Caco-2 (cell line): ENCODE results near the gene FLAD1. TPM values are rescaled to one million over a fixed set of nuclear protein-coding genes. Genes with fewer than 3 reads are reported as not detected.

Experiments
- BruUV-seq: library from RNA; stranded (reverse); fragments of 400-500 nt; replicated peaks from 2 replicates; lab custom pipeline; 2021; lab: Mats Ljungman, UMichigan
- CTCF ChIA-PET: fragments of 300-600 bp; sonication (Branson Sonifier 250); formaldehyde crosslinking; loops from one replicate; lab custom pipeline; 2022; ENCODE audit warnings: antibody characterized with exemption; lab: Charles Lee
- POLR2A ChIA-PET: fragments of 300-600 bp; sonication (Branson Sonifier 250); formaldehyde crosslinking; loops from one replicate; lab custom pipeline; 2022; ENCODE audit warnings: antibody characterized with exemption; lab: Charles Lee
- DNase-seq, 2 experiments: peaks; one replicate each; pipeline versions ENCODE4 v3.0.0 to v3.0.0-alpha.2; 2020 to 2022
- H3K27me3 ChIP-seq: replicated peaks from 2 replicates; pipeline ENCODE4 v1.6.0; 2011; ENCODE audit warnings: low read length; ENCODE audit not compliant: control insufficient read depth, insufficient read depth
- H3K36me3 ChIP-seq: 2 replicates; pipeline ENCODE4 v1.5.1; 2011; ENCODE audit warnings: low read length; ENCODE audit not compliant: control insufficient read depth, insufficient read depth
- H3K4me1 ChIP-seq: fragments of 250-450 bp; sonication (Bioruptor Pico); 2 replicates; pipeline ENCODE4 v1.5.1; 2020; ENCODE audit warnings: mild to moderate bottlenecking
- H3K4me3 ChIP-seq: 2 replicates; pipeline ENCODE4 v1.5.1; 2011; ENCODE audit warnings: low read depth, mild to moderate bottlenecking, control low read depth, low read length
- H3K9me3 ChIP-seq: fragments of 250-450 bp; sonication (Bioruptor Pico); 2 replicates; pipeline ENCODE4 v1.5.1; 2020; ENCODE audit warnings: mild to moderate bottlenecking, moderate library complexity
- H3K27ac Mint-ChIP-seq: one replicate; pipeline ENCODE4 v1.8.0; 2022; ENCODE audit warnings: mixed read lengths; ENCODE audit not compliant: unreplicated experiment
- H3K27me3 Mint-ChIP-seq: one replicate; pipeline ENCODE4 v1.8.0; 2022; ENCODE audit warnings: mixed read lengths; ENCODE audit not compliant: insufficient read depth, unreplicated experiment
- H3K36me3 Mint-ChIP-seq: one replicate; pipeline ENCODE4 v1.8.0; 2022; ENCODE audit warnings: mild to moderate bottlenecking, mixed read lengths; ENCODE audit not compliant: insufficient read depth, unreplicated experiment
- H3K4me1 Mint-ChIP-seq: one replicate; pipeline ENCODE4 v1.8.0; 2022; ENCODE audit warnings: low read depth, mixed read lengths; ENCODE audit not compliant: unreplicated experiment
- H3K4me3 Mint-ChIP-seq: one replicate; pipeline ENCODE4 v1.8.0; 2022; ENCODE audit warnings: mild to moderate bottlenecking, moderate library complexity, mixed read lengths; ENCODE audit not compliant: unreplicated experiment
- H3K9me3 Mint-ChIP-seq: one replicate; pipeline ENCODE4 v1.8.0; 2022; ENCODE audit warnings: mixed read lengths; ENCODE audit not compliant: unreplicated experiment
- CTCF ChIP-seq, 2 experiments: fragments of 200-600 bp in 1 of 2; IDR thresholded peaks; 1 replicate in 1 of 2; 2 replicates in 1 of 2; pipeline versions ENCODE4 v1.5.1 to v1.8.0; 2011 to 2022; ENCODE audit warnings: antibody characterized with exemption in 1 of 2, control low read depth in 1 of 2, inconsistent platforms in 1 of 2, low read depth in 1 of 2, low read length in 1 of 2, mild to moderate bottlenecking in 1 of 2, moderate library complexity in 1 of 2; ENCODE audit not compliant: insufficient read depth in 1 of 2, severe bottlenecking in 1 of 2, unreplicated experiment in 1 of 2
- intact Hi-C: fragments of 100-400 bp; cut with micrococcal nuclease; formaldehyde crosslinking; loops from one replicate; pipeline ENCODE4 v1.10.0; 2022; ENCODE audit not compliant: unreplicated experiment
- total RNA-seq: library from RNA; stranded (reverse); gene quantifications from 2 replicates; pipeline ENCODE4 v1.2.3, GENCODE V29; 2022

FLAD1 gene
- total RNA-seq, 1 experiment from 2014 or later: 51.3 TPM

- no peak for DNase-seq
- no peaks in the 10 kb centered on the region for H3K9me3 ChIP-seq
- Mint-ChIP-seq H3K27me3 (no peaks in the 10 kb centered on the region), H3K4me3 (no peak overlapping the region), H3K36me3 (peaks cover 13% of the 10 kb centered on the region), H3K4me1 (peaks cover 10% of the 10 kb centered on the region), H3K27ac (no peak overlapping the region), H3K9me3 (no peaks in the 10 kb centered on the region)
- intact Hi-C loops: no loop called here
- H3K4me3 ChIP-seq: no peak overlapping the region
- BruUV-seq: no TSS peak
- no peak for TF ChIP-seq CTCF (IDR thresholded peaks at IDR 0.05; ENCODE audit: insufficient read depth in 1 of 2, low read depth in 1 of 2, low read length in 1 of 2, severe bottlenecking in 1 of 2, unreplicated experiment in 1 of 2)
- H3K4me1 ChIP-seq: peaks cover 7% of the 10 kb centered on the region
- H3K36me3 ChIP-seq: no peaks in the 10 kb centered on the region
- H3K27me3 ChIP-seq: no peaks in the 10 kb centered on the region
- CTCF ChIA-PET: interaction anchor here (0.9 to 1.0 kb wide), 2 partner anchors 9 kb away, joined by 3 read pairs; partner anchors contain the start of gene PYGO2
- POLR2A ChIA-PET: no interaction called here
Measured at GRCh38 chr1:154951901-154952657, 31.1 kb upstream of the FLAD1 start.

DNA sequence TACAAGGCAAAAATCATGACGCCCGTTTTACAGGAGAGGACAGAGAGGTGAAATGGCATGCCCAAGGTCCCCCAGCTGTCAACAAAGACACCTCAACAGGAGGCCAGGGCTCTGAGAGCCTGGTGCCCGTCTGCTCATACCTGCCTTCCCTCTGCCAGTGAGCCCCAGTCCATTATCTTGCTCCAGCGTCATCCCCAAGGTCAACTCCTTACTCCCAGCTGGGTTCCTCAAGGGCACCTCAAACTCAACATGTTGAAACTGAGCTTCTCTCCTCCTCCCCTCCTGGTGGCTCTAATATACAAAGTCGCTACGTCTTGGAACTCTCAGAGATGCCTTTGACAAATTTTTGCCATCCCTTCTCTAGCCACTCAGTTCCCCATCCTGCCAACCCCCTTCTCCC lies 30.5 kb upstream of the FLAD1 start:
- CTCF ChIA-PET: interaction anchor here (0.9 to 1.0 kb wide), 2 partner anchors 8 to 9 kb away, joined by 3 read pairs; partner anchors contain the start of gene PYGO2
- BruUV-seq: no TSS peak
- Mint-ChIP-seq H3K9me3 (no peaks in the 10 kb centered on the region), H3K4me3 (no peak overlapping the region), H3K27me3 (no peaks in the 10 kb centered on the region), H3K4me1 (peaks cover 16% of the 10 kb centered on the region), H3K27ac (no peak overlapping the region), H3K36me3 (peaks cover 18% of the 10 kb centered on the region)
- intact Hi-C loops: no loop called here
- Histone ChIP-seq H3K27me3 (no peaks in the 10 kb centered on the region), H3K36me3 (no peaks in the 10 kb centered on the region), H3K4me1 (peaks cover 10% of the 10 kb centered on the region), H3K9me3 (no peaks in the 10 kb centered on the region), H3K4me3 (no peak overlapping the region)
- TF ChIP-seq CTCF (IDR thresholded peaks at IDR 0.05; ENCODE audit: insufficient read depth in 1 of 2, low read depth in 1 of 2, low read length in 1 of 2, severe bottlenecking in 1 of 2, unreplicated experiment in 1 of 2): no peak
- POLR2A ChIA-PET: no interaction called here
- DNase-seq: no peak

DNA sequence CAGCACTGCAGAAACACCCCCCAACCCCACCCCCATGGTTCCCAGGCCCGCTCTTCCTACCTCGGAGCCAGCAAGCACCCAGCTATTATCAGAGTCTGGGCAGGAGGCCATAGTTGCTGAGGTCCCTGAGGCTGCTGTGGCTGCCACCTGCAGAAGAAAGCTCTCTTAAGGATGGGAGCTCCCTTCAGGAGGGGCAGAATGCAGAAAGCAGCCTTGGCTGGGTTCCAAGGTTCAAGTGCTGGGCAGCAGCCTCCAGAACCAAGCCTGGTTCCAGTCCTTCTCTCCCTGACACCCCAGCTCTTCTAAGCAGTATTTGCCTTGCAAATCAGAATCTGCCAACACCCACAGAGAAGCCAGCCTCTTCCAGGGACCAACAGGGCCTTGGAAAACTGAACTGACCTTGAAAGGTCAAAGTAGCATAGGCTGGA lies 29.5 kb upstream of the FLAD1 start:
- Histone ChIP-seq H3K36me3 (no peaks in the 10 kb centered on the region), H3K4me1 (peaks cover 10% of the 10 kb centered on the region), H3K9me3 (no peaks in the 10 kb centered on the region), H3K4me3 (no peak overlapping the region), H3K27me3 (no peaks in the 10 kb centered on the region)
- peaks cover 16% of the 10 kb centered on the region for H3K4me1 Mint-ChIP-seq
- no peaks in the 10 kb centered on the region for H3K9me3 Mint-ChIP-seq
- no TSS peak for BruUV-seq
- no peak for TF ChIP-seq CTCF (IDR thresholded peaks at IDR 0.05; ENCODE audit: insufficient read depth in 1 of 2, low read depth in 1 of 2, low read length in 1 of 2, severe bottlenecking in 1 of 2, unreplicated experiment in 1 of 2)
- DNase-seq: no peak
- no peaks in the 10 kb centered on the region for H3K27me3 Mint-ChIP-seq
- intact Hi-C loops: no loop called here
- H3K4me3 Mint-ChIP-seq: no peak overlapping the region
- POLR2A ChIA-PET: no interaction called here
- CTCF ChIA-PET: interaction anchor here (0.8 kb wide), 1 partner anchor 30 kb away, joined by 3 read pairs; the partner anchor contains the start of gene FLAD1
- peaks cover 19% of the 10 kb centered on the region for H3K36me3 Mint-ChIP-seq
- H3K27ac Mint-ChIP-seq: no peak overlapping the region
